A549 (cell line): ENCODE measurements around the gene MAML3. TPM values are rescaled to one million over a fixed set of nuclear protein-coding genes. Genes with fewer than 3 reads are reported as not detected.

Source experiments
- ATOH8 ChIP-seq: fragments of 250-450 bp; sonication (Bioruptor Pico); IDR thresholded peaks from 2 replicates; pipeline ENCODE4 v1.5.0; 2020; ENCODE audit warnings: low read depth, mild to moderate bottlenecking, moderate library complexity
- CHD2 ChIP-seq: fragments of 150-350 bp; IDR thresholded peaks from 2 replicates; pipeline ENCODE4 v1.6.1; 2014; ENCODE audit warnings: low read length; ENCODE audit not compliant: partially characterized antibody
- CHD4 ChIP-seq: fragments of 200-600 bp; sonication (generic); IDR thresholded peaks from 2 replicates; pipeline ENCODE4 v1.6.1; 2016; ENCODE audit warnings: antibody characterized with exemption, mild to moderate bottlenecking, borderline replicate concordance
- E2F6 ChIP-seq: IDR thresholded peaks from 2 replicates; pipeline ENCODE4 v1.6.1; 2012; ENCODE audit warnings: low read depth, borderline replicate concordance
- EHF ChIP-seq: fragments of 250-450 bp; sonication (Bioruptor Pico); IDR thresholded peaks from 2 replicates; pipeline ENCODE4 v1.5.0; 2020; ENCODE audit warnings: mild to moderate bottlenecking
- ELK1 ChIP-seq: fragments of 150-350 bp; IDR thresholded peaks from 2 replicates; pipeline ENCODE4 v1.6.1; 2014; ENCODE audit warnings: low read depth, mild to moderate bottlenecking, low read length
- EP300 ChIP-seq, 2 experiments: fragments of >200 bp; sonication (Bioruptor Twin); formaldehyde crosslinking; IDR thresholded peaks; 2 replicates in 1 of 2; 3 replicates in 1 of 2; pipeline ENCODE4 v1.6.1; 2016 to 2017
- FOXS1 ChIP-seq: fragments of 250-450 bp; sonication (Bioruptor Pico); IDR thresholded peaks from 2 replicates; pipeline ENCODE4 v1.5.0; 2020; ENCODE audit warnings: mild to moderate bottlenecking, moderate library complexity
- GATA3 ChIP-seq: IDR thresholded peaks from 2 replicates; pipeline ENCODE4 v1.6.1; 2012; ENCODE audit warnings: borderline replicate concordance
- HDAC2 ChIP-seq: fragments of 200-600 bp; sonication (generic); IDR thresholded peaks from 2 replicates; pipeline ENCODE4 v1.6.1; 2016
- HES2 ChIP-seq: fragments of >200 bp; sonication (Bioruptor Twin); formaldehyde crosslinking; IDR thresholded peaks from 2 replicates; pipeline ENCODE4 v1.6.1; 2016
- HEYL ChIP-seq: fragments of 250-450 bp; sonication (Bioruptor Pico); IDR thresholded peaks from 2 replicates; pipeline ENCODE4 v1.8.0; 2021; ENCODE audit warnings: mild to moderate bottlenecking, moderate library complexity
- HOXA7 ChIP-seq: fragments of 250-450 bp; sonication (Bioruptor Pico); IDR thresholded peaks from 2 replicates; pipeline ENCODE4 v1.5.0; 2020; ENCODE audit warnings: mild to moderate bottlenecking, moderate library complexity
- HOXB5 ChIP-seq: fragments of 250-450 bp; sonication (Bioruptor Pico); IDR thresholded peaks from 2 replicates; pipeline ENCODE4 v1.5.0; 2020; ENCODE audit warnings: mild to moderate bottlenecking, moderate library complexity
- JUN ChIP-seq, 2 experiments: fragments of >200 bp; sonication (Bioruptor Twin); formaldehyde crosslinking; IDR thresholded peaks; 2 replicates in 1 of 2; 3 replicates in 1 of 2; pipeline ENCODE4 v1.6.1; 2016 to 2017
- JUNB ChIP-seq: fragments of >200 bp; sonication (Bioruptor Twin); formaldehyde crosslinking; IDR thresholded peaks from 2 replicates; pipeline ENCODE4 v1.6.1; 2016
- KDM1A ChIP-seq: fragments of 200-600 bp; sonication (generic); IDR thresholded peaks from 2 replicates; pipeline ENCODE4 v1.6.1; 2016; ENCODE audit warnings: low read depth, mild to moderate bottlenecking
- KDM5A ChIP-seq: fragments of 200-600 bp; sonication (generic); IDR thresholded peaks from 2 replicates; pipeline ENCODE4 v1.6.1; 2016; ENCODE audit warnings: antibody characterized with exemption, mild to moderate bottlenecking
- MAFK ChIP-seq: fragments of 450-650 bp; IDR thresholded peaks from 2 replicates; pipeline ENCODE4 v1.6.1; 2014; ENCODE audit not compliant: partially characterized antibody
- MAX ChIP-seq: IDR thresholded peaks from 2 replicates; pipeline ENCODE4 v1.6.1; 2012
- NPAS2 ChIP-seq: fragments of 250-450 bp; sonication (Bioruptor Pico); IDR thresholded peaks from 2 replicates; pipeline ENCODE4 v1.8.0; 2022; ENCODE audit warnings: mild to moderate bottlenecking, moderate library complexity, borderline replicate concordance
- NR3C1 ChIP-seq: fragments of >200 bp; sonication (Bioruptor Twin); formaldehyde crosslinking; IDR thresholded peaks from 3 replicates; pipeline ENCODE4 v1.6.1; 2017
- PHF8 ChIP-seq: fragments of 200-600 bp; sonication (generic); IDR thresholded peaks from 2 replicates; pipeline ENCODE4 v1.6.1; 2016; ENCODE audit warnings: low read depth, mild to moderate bottlenecking, antibody characterized with exemption, moderate library complexity, borderline replicate concordance
- POLR2AphosphoS2 ChIP-seq: conservative IDR thresholded peaks from 2 replicates; pipeline ENCODE4 v1.6.1; 2012; ENCODE audit warnings: low read length, improper control_type of control experiment, inconsistent platforms
- RARB ChIP-seq: fragments of 250-450 bp; sonication (Bioruptor Pico); IDR thresholded peaks from 2 replicates; pipeline ENCODE4 v1.8.0; 2021; ENCODE audit warnings: mild to moderate bottlenecking, moderate library complexity
- REST ChIP-seq: fragments of 200-600 bp; sonication (generic); IDR thresholded peaks from 2 replicates; pipeline ENCODE4 v1.6.1; 2016; ENCODE audit warnings: antibody characterized with exemption, mild to moderate bottlenecking, moderate library complexity
- RFX5 ChIP-seq: fragments of 450-650 bp; IDR thresholded peaks from 2 replicates; pipeline ENCODE4 v1.7.1; 2014; ENCODE audit warnings: antibody characterized with exemption, mild to moderate bottlenecking, moderate library complexity
- SMC3 ChIP-seq: fragments of >200 bp; sonication (Bioruptor Twin); formaldehyde crosslinking; IDR thresholded peaks from 3 replicates; pipeline ENCODE4 v1.6.1; 2018; ENCODE audit warnings: inconsistent platforms
- TFCP2L1 ChIP-seq: fragments of 250-450 bp; sonication (Bioruptor Pico); IDR thresholded peaks from 2 replicates; pipeline ENCODE4 v1.5.0; 2021; ENCODE audit warnings: mild to moderate bottlenecking
- TP53 ChIP-seq: fragments of 250-450 bp; sonication (Bioruptor Pico); IDR thresholded peaks from 2 replicates; pipeline ENCODE4 v1.5.0; 2021; ENCODE audit warnings: mild to moderate bottlenecking, moderate library complexity
- USF2 ChIP-seq: fragments of 450-650 bp; IDR thresholded peaks from 2 replicates; pipeline ENCODE4 v1.6.1; 2014; ENCODE audit warnings: antibody characterized with exemption
- ZSCAN20 ChIP-seq: fragments of 250-450 bp; sonication (Bioruptor Pico); IDR thresholded peaks from 2 replicates; pipeline ENCODE4 v1.8.0; 2022; ENCODE audit warnings: mild to moderate bottlenecking, moderate library complexity
- polyA plus RNA-seq, 4 experiments: library from polyadenylated mRNA; depleted of rRNA in 3 of 4; stranded (reverse); fragments of >200 nt; fragmentation: RNase III in 1 of 4; extraction: RNeasy Plus Mini Kit Qiagen cat#74134 plus additional on column Dnase treatment in 1 of 4; gene quantifications; 2 replicates in 3 of 4; 3 replicates in 1 of 4; pipeline ENCODE4 v1.2.3, GENCODE V29; 2011 to 2017
- TF ChIP-seq, protein P1 (sequence below): fragments of >200 bp; sonication (Bioruptor Twin); formaldehyde crosslinking; IDR thresholded peaks from 3 replicates; pipeline ENCODE4 v1.5.1; 2016

Gene MAML3
- polyA plus RNA-seq, 2 of the 4 experiments (the other 2 are of a cell fraction), result 9.0 to 22.2 TPM

DNA sequence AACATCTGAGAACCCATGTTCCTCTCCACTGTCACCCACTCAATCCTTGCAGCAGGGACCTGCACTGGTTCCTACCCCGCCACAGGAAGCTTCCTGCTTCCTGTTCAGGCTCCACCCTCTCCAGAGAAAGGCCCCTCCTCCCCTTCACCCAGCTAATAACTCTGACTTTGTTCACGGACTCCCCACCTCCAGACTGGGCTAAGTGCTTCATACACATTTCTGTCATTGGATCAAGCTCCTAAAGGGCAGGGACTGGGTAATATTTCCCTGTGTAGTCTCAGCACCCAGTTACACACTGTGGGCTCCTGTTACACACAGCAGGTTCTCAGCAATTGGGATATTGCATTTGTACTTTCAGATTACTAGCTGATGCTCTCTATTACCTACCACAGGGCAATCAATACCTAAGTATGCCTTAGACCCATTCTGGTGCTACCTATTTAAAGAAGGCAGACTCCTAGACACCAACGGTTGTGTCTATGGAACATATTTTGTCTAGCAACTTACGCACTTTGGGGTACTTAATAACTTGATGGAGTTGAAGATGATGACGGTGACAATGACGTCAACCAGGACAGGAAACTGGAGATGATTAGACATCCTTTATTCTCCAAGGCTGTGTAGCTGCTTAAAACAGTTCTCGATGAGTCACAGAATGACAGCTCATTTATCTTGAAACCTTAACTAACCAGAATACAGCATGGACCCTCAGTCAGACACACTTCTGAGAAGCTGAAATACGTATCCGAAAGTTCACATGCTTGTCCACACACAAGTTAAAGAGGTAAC lies 58.1 kb downstream of the MAML3 start (continued):
- no peak for TF ChIP-seq E2F6
- no peak for TF ChIP-seq FOXS1 (CRISPR knock-in tag)
- peak; percentile 94 to 95; a peak in 4 of 5 replicates for TF ChIP-seq EP300 (IDR thresholded peaks at IDR 0.05)
- no peak for TF ChIP-seq POLR2AphosphoS2
- no peak for TF ChIP-seq ATOH8 (CRISPR knock-in tag)
- TF ChIP-seq HES2, result no peak
- TF ChIP-seq ZSCAN20 (CRISPR knock-in tag), result no peak
- TF ChIP-seq RFX5, result no peak
- no peak for TF ChIP-seq SMC3
- TF ChIP-seq TP53, result no peak
- TF ChIP-seq NR3C1, result no peak
- no peak for TF ChIP-seq USF2
- peak; percentile 12 for TF ChIP-seq CHD2
- TF ChIP-seq KDM5A, result no peak
- peak; percentile 65 for TF ChIP-seq MAX
- TF ChIP-seq HDAC2, result no peak
- TF ChIP-seq REST, result no peak
- TF ChIP-seq, protein P1, sequence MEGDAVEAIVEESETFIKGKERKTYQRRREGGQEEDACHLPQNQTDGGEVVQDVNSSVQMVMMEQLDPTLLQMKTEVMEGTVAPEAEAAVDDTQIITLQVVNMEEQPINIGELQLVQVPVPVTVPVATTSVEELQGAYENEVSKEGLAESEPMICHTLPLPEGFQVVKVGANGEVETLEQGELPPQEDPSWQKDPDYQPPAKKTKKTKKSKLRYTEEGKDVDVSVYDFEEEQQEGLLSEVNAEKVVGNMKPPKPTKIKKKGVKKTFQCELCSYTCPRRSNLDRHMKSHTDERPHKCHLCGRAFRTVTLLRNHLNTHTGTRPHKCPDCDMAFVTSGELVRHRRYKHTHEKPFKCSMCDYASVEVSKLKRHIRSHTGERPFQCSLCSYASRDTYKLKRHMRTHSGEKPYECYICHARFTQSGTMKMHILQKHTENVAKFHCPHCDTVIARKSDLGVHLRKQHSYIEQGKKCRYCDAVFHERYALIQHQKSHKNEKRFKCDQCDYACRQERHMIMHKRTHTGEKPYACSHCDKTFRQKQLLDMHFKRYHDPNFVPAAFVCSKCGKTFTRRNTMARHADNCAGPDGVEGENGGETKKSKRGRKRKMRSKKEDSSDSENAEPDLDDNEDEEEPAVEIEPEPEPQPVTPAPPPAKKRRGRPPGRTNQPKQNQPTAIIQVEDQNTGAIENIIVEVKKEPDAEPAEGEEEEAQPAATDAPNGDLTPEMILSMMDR, result no peak
- peak; percentile 67 for TF ChIP-seq MAFK
- no peak for TF ChIP-seq PHF8
- TF ChIP-seq HOXA7 (CRISPR knock-in tag), result no peak
- peak; percentile 93 for TF ChIP-seq GATA3
- TF ChIP-seq TFCP2L1 (CRISPR knock-in tag), result no peak
- TF ChIP-seq JUNB, result peak; percentile 94
- peak; percentile 97 for TF ChIP-seq HOXB5
- TF ChIP-seq JUN (IDR thresholded peaks at IDR 0.05), result peak; percentile 81 to 85
- TF ChIP-seq NPAS2, result no peak
- TF ChIP-seq RARB (CRISPR knock-in tag), result no peak
- TF ChIP-seq CHD4, result no peak
- no peak for TF ChIP-seq ELK1
- no peak for TF ChIP-seq EHF (CRISPR knock-in tag)
- TF ChIP-seq KDM1A, result no peak
- no peak for TF ChIP-seq HEYL (CRISPR knock-in tag)
